Measurements from ENCODE around the gene TBC1D24.

The TBC1D24 gene

DNA sequence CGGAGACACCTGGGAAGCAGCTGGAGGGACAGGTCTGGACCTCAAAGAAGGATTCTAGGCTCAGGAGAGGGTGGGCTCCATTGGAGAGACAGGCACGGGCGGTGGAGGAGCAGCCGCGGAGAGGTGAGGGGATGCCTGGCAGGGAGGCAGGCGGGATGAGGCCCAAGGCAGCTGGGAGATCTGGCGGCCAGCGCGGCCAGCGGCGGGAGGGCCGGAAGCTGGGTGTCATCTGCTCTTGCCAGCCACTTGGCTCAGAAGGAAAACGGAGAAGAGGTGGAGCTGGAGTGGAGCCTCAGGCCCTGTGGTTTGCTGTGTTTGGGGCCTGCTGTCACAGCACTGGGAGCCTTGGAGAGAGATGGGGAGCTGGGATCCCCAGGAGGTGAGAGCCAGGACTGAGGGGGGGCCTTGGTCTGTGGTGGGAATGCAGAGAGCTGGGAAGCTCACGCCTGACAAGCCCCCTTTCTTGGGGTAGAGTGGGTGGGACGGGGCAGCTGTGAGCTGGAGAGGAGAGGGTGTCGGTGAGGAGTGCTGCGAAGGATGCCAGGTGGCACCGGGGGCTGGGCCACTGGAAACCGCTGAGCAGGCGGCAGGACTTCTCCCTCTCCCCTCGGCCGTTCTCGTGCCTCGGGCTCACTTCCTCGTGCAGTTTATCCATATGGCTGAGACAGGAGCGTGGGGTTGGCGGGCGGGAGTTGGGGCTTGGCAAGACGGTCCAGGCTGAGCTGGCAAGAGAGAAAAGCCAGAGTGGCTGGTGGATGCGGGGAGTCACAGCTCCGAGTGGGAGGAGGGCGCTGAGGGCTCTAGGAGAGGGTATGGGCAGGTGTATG lies 8.0 kb downstream of the TBC1D24 start:
- DNase-seq (ENCODE audit: low spot score): no peak

DNA sequence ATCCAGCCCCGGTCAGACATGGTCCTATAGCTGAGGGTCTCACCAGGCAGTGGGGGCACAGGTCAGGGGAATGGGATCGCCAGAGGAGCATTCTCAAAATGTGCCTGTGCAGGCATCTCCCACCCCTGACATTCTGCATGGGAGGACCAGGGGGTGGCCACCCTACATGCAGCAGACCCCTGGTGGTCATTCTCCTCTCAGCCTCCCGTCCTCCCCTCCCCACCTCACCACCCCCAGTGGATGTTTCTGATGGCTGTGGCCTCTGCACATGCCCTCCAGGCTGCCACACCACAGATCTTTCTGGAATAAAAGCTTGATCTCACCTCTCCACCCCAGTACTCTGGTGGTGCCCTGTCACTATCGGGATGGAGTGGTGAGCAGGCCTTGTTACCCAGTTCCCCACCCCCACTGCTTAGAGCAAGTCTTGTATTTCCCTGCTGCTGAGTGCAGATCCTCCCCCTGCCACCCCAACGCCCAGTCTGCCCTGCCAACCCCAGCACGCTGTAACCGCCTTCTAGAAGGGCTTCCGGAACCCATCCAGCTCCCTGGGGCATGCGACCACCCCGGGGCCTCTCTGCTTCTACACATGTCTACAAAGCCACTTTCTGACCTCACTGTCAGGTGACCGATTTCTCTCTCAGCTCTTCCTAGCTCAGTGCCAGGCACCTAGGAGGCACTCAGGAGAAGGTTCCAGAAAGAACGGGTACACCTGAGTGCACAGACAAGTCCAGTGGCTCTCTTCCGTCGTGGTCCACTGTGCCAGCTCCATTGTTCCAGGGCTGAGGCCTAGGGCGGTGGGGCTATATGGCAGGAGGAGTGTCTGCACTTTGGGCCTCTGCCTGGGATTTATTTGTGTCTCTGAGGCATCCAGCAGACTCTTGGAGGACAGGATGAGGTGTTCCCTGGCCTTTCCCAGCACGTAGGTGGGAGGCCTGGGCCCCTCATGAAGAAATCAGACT lies 9.3 kb downstream of the TBC1D24 start:
- no peak for DNase-seq (ENCODE audit: low spot score)

- DNase-seq (ENCODE audit: low spot score): no peak
Observed at GRCh38 chr16:2484898-2485508, 10.1 kb downstream of the TBC1D24 start.

DNA sequence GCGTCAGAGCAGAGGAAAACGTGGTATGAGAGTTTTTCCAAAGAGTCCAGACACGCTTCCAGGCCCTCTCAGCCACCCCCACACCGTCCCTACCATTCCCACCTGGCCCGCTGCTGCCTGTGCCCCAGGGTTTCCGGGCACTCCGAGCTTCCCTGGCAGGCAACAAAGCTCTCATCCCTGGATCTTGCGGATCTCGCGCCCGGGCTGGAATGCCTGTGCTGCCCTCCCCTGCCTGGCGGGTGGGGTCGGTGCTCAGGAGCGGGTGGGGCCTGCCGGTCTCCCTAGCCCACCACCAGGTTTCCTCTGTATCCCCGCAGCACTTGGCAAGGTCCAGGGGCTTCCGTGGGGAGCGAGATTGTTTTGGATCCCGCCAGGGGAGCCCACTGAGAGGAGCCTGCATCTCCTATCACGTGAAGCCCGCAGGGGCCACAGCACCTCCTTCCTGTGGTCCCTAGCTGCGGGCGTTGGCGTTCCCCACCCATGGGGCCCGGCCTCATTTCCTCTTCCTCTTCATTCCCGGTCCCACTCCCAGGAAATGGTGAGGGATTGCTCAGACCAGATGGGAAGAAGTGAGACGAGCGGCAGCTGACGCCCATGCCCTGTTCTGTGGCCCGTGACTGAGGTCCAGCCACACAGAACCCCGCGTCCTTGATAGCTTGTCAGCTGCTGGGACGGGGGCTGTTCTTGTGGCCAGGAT lies 11.0 kb downstream of the TBC1D24 start:
- no peak for DNase-seq (ENCODE audit: low spot score)

DNA sequence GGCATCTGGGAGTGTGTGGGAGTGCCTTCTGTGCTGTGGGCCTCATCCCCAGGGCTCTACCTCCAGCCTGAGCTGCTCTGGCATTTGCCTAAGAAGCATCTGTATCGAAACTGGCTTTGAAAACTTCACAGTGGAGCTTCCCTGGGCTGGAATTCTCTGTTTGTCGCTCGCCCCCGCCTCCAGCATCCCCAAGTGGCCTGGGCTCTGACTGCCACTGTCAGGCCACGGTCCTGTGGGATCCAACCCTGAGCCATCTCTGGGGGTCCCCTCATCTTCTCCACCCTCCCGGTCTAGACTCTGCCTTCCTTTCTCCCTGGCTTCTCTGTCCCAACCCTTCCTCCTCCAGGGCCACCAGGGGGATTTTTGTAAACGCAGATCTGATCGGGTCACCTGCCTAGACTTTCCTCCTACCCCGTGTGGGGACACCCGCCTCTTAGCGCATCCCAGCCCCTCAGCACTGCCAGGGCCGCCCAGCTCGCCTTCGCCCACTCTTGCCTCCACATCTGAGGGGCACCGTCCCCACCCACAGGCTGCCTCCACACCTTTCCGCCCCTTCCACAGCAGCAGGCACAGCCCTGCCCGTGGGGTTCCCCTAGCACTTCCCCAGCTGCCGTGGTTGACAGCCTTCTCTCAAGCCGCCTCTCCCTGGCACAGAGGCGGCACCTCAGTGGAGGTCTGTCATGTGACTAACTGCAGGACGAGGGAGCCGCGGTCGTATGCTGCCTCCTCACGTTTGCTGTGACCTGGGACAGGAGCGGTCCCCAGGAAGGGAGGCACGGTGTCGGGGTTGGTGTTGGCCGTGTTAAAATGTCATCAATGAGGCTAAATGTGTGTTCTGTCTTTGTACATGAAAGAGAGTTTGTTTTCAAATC lies 12.0 kb downstream of the TBC1D24 start:
- DNase-seq (ENCODE audit: low spot score): peak; percentile 60

DNA sequence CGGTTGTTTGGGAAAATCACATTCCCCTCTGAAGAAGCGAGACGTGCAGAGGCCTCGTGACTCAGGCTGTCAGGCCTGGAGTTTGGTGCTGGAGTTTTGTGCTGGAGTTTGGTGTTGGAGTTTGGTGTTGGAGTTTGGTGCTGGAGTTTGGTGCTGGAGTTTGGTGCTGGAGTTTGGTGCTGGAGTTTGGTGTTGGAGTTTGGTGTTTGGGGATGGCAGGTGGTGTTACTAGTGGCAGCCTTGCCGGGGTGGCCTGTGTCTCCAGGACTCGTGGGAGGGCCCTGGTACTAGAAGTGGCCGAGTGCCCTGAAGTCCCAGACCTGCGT lies 12.6 kb downstream of the TBC1D24 start:
- DNase-seq (ENCODE audit: low spot score): no peak

DNA sequence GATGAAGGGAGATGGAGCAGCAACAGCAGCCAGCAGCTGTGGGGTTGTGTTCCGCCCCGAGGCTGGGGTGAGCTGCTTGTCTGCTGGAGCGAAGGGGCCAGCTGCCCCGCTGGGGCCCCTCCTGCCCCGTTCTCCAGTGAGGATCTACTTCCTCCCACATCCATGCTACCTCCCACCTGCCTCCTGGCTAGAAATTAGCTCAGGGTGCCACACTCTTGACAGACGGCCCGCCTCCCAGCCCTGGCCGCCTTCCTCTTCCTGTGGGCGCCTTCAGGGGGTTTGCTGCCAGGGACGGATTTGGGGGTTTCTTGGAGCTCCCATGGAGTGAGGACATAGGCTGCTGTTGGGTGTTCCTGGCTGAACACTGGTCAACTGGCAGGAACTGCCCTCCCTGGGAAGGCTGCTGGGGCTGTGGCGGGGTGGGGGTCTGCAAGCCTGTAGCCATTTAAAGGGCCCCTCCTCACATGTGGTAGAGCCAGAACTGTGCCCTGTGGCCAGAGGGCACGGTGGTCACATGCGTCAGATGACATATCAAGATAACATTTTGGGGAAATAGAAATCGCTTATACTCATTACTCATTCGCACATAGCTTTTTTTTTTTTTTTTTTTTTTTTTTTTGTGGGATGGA lies 13.1 kb downstream of the TBC1D24 start:
- DNase-seq (ENCODE audit: low spot score): no peak

DNA sequence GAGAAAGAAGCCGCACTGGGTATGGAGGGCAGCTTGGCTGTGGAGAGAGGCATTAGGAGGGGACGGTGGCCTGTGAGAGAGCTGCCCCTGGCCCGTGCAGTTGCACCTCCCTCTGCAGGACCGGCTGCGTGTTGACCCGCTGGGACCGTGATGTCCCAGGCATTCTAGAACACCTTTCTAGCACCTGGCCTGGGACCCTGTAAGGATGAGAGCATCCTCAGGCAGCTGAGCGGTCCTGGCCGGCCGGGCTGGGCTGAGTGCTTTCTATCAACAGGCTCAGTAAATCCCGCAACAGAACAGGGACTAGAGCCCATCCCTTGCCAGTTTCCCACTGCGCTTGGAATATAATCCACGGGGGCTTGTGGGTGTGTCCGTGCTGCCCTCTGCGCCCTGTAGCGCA lies 14.7 kb downstream of the TBC1D24 start:
- no peak for DNase-seq (ENCODE audit: low spot score)

DNA sequence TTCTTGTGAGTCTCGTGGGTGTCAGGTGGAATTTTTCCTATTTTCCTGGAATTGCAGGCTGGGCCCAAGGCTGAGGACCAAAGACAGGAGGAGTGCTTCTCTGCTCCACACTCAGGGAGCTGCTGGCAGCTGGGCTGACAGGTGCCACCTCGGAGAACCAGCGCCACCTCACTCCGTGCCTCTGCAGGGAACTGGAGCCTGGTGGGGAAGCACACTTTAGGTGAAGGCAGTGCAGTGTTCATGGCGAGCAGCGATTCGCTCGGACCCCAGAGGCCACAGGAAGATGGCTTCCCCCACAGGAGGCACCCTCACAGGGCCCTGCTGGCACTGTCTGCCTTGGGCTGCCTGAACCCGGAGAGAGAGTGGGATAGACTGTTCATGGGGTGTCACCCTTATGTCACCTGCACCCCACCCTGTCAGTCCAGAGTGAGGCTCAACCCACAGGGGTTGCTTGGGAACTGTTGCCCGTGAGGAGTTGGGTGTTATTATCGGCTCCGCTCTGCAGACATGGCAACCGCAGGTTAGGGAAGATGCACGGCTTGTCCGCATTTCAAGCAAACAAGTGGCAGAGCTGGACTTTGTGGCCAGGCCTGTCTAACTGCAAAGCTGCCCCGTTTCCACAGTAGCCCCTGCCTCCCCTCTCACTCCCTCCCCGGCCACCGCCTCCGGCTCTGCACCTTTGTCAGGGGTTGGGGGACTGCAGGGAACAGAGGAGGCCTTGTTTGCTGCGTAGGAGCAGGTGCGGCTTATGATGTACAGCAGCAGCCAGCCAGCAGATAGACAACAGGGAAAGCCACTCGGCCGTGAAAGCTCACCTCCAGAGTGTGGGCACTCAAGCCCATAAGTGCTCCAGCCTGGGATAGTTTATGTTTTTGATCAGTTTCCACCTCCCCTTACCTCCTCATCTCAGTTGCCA lies 15.5 kb downstream of the TBC1D24 start:
- no peak for DNase-seq (ENCODE audit: low spot score)

GRCh38 chr16:2492292-2492691 lies 17.4 kb downstream of the TBC1D24 start:
- DNase-seq (ENCODE audit: low spot score): no peak

DNA sequence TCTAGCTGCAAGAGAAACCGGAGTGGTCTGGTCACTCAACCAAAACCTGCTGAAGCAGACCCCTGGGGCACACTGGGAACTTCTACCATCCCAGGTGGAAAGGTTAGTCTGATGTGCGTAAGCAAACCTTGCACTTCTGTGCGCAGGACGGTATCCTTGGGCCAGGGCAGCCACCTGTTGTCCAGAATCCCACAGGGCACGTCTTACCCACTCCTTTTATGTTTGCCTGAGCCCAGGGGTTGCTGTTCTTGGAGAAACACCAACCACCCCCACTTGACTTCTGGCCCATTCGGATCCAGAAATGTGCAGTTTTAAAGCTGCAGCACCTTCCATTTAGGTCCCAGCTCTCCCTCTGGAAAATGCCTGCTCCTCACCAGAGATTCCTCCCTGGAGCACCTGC lies 18.7 kb downstream of the TBC1D24 start:
- DNase-seq (ENCODE audit: low spot score): no peak

DNA sequence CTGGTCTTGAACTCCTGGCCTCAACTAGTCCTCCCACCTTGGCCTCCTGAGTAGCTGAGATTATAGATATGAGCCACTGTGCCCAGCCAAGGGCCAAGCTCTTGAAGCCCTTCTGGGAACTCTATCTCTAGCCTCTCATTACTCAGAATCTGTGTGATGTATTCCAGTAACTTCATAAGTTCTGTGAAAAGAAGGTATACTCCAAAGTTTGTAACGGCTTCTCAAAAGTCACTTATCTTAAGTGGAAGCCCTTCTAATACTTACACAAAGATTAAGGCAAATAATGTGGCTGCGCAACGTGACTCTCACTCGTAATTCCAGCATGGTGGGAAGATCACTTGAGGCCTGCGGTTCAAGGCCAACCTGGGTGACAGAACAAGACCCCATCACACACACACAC lies 19.7 kb downstream of the TBC1D24 start:
- DNase-seq (ENCODE audit: low spot score): no peak

- no peak for DNase-seq (ENCODE audit: low spot score)
Observed at GRCh38 chr16:2495041-2495440, 20.1 kb downstream of the TBC1D24 start.

- no peak for DNase-seq (ENCODE audit: low spot score)
Observed at GRCh38 chr16:2496223-2497115, 21.5 kb downstream of the TBC1D24 start.

- no peak for DNase-seq (ENCODE audit: low spot score)
Observed at GRCh38 chr16:2497116-2497630, 22.2 kb downstream of the TBC1D24 start.

DNA sequence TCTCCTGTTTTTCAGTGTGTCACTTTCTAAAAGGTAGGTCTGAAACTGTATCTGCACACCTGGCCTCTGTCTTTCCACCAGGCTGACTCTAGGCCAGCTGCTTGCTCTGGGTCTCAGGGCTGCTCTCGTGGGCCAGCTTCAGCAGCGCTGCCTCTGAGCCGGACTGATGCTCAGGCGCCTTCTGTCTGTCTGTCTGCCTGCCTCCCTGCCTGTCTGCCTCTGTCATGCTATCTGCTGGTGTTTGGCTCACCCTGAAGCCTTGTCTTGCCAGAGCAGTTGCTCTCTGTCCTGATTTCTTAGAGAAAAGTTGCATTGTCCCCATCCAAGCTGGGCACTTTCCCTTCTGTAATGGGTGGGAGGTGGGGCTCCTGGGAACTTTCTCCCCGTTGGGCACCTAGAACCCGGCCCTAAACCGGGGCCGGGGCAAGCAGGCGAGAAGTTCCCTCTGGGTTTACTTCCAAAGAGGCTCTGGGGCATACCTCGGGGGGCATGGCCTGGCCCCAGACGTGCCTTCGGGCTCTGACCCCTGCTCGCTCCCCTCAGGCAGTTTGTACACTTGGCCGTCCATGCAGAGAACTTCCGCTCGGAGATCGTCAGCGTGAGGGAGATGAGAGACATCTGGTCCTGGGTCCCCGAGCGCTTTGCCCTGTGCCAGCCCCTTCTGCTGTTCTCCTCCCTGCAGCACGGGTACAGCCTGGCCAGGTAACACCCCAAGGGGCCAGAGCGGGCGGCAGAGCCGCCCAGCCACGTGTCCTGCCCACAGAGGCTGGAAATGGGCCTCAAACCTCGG lies 23.0 kb downstream of the TBC1D24 start:
- DNase-seq (ENCODE audit: low spot score): no peak

DNA sequence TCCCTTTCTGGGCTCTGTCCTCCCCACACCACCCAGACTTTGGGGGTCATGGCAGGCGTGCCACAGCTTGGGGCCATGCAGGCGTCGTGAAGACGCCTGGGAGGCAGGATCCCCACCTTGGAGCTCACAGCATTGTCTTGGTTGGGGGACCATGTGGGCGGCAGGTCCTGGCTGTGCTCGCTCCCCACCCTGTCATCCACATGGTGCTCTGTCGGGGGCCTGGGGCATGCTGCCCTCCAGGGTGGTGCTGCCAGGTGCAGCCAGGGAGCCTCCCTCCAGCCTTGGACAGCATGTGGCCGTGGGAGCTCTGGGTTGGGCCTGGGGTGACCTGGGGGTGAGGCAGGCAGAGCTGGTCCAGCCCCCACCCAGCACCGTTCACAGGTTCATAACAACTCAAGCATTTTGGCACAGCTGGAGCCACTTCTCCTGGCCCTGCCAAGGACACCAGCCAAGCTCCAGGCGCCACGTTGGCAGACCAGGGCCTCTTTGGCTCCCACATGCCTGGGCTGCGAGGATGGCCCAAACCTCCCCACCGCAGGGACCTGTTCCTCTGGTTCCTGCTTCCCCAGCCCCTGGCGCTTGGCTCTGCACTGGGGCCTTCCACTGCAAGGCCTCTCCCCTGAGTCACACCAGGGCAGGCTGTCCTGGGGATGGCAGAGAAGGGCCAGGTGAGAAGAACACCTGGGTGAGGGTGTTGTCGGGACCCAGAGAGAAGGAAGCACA lies 23.8 kb downstream of the TBC1D24 start:
- no peak for DNase-seq (ENCODE audit: low spot score)

Measured in iPS-NIHi11 (cell line).